Suprapubic skin (tissue), 3 donors: Measurements from ENCODE around the gene IMPG2.
"Not testable (repeated sequence)": the region's sequence is repeated elsewhere in the genome, so short reads cannot be mapped to it uniquely, and the experiment has no call there.

Experiments used
- CTCF ChIP-seq, 2 donors: fragments of 200-600 bp in 1 of 2; fragments of 450-650 bp in 1 of 2; sonication (generic) in 1 of 2; IDR thresholded peaks; one replicate each; pipeline ENCODE4 v1.5.1; 2016 to 2019; ENCODE audit warnings: antibody characterized with exemption in 2 of 2, mild to moderate bottlenecking in 1 of 2, moderate library complexity in 1 of 2
- EP300 ChIP-seq: sonication (generic); formaldehyde crosslinking; IDR thresholded peaks from one replicate; pipeline ENCODE4 v1.6.1; 2017; ENCODE audit warnings: antibody characterized with exemption

- not testable (repeated sequence) for TF ChIP-seq EP300; CTCF (IDR thresholded peaks at IDR 0.05)
Observed at GRCh38 chr3:101308147-101308772, 12.1 kb downstream of the IMPG2 start.
